ENCODE results near the gene VPS4B.

VPS4B gene

GRCh38 chr18:63339920-63340484 is 82.3 kb downstream of the VPS4B start:
- no peaks in the 10 kb centered on the region for H3K27me3 ChIP-seq (ENCODE audit: control insufficient read depth in 2 of 2, insufficient read depth in 2 of 2, low read length in 2 of 2)
- H3K9ac ChIP-seq (ENCODE audit: low read depth in 1 of 2, low read length in 2 of 2): no peak overlapping the region
- no peaks in the 10 kb centered on the region for H3K9me3 ChIP-seq (ENCODE audit: control insufficient read depth in 2 of 2, low read length in 2 of 2)
- H3K27ac ChIP-seq (ENCODE audit: low read depth in 2 of 2, low read length in 2 of 2): no peak overlapping the region
- H3K4me1 ChIP-seq (ENCODE audit: control insufficient read depth in 2 of 2, insufficient read depth in 2 of 2, low read length in 2 of 2): no peaks in the 10 kb centered on the region
- no peak overlapping the region for H3K4me3 ChIP-seq (ENCODE audit: low read length in 2 of 2)
- H3K36me3 ChIP-seq (ENCODE audit: control insufficient read depth in 2 of 2, insufficient read depth in 2 of 2, low read length in 2 of 2): peaks cover 46 to 60% of the 10 kb centered on the region in 2 donors
